HG02610 (cell line): Measurements from ENCODE around the gene SRPRA.
"Not testable (repeated sequence)": the region's sequence is repeated elsewhere in the genome, so short reads cannot be mapped to it uniquely, and the experiment has no call there.

Experiments used
- ATAC-seq: cut with Tn5 transposase; IDR thresholded peaks from one replicate; pipeline ENCODE4 v1.9.1; 2021; ENCODE audit warnings: mild to moderate bottlenecking, moderate library complexity; ENCODE audit not compliant: unreplicated experiment

Gene SRPRA

GRCh38 chr11:126288237-126288636, 19.5 kb upstream of the SRPRA start:
- ATAC-seq = no peak

- peak; percentile 47 for ATAC-seq
These were observed 16.1 kb upstream of the SRPRA start for GRCh38 chr11:126284829-126285228.

- ATAC-seq = peak; percentile 63
These were observed 14.3 kb upstream of the SRPRA start, which contains the start of gene TIRAP for GRCh38 chr11:126282736-126283591. TIRAP (plus strand) TSS chr11:126283093; CDS start chr11:126290895, 7,802 bp downstream.

GRCh38 chr11:126282361-126282735, 13.7 kb upstream of the SRPRA start:
- ATAC-seq = no peak

GRCh38 chr11:126281666-126282175, 13.0 kb upstream of the SRPRA start:
- ATAC-seq = no peak

- ATAC-seq = no peak
These were observed 12.6 kb upstream of the SRPRA start for GRCh38 chr11:126281245-126281644.

GRCh38 chr11:126280595-126280994, 11.9 kb upstream of the SRPRA start:
- ATAC-seq = no peak

- no peak for ATAC-seq
These were observed 10.5 kb upstream of the SRPRA start for GRCh38 chr11:126279191-126279590.

GRCh38 chr11:126277780-126278179, 9.1 kb upstream of the SRPRA start:
- no peak for ATAC-seq

GRCh38 chr11:126277322-126277721, 8.6 kb upstream of the SRPRA start:
- no peak for ATAC-seq

GRCh38 chr11:126268361-126268707, 361 bp downstream of the SRPRA start:
- no peak for ATAC-seq

GRCh38 chr11:126267650-126268049, 1.0 kb downstream of the SRPRA start:
- ATAC-seq = no peak

GRCh38 chr11:126265811-126266210, 2.9 kb downstream of the SRPRA start:
- ATAC-seq = no peak

- no peak for ATAC-seq
These were observed 5.2 kb downstream of the SRPRA start for GRCh38 chr11:126263489-126263888.

GRCh38 chr11:126262216-126262615, 6.5 kb downstream of the SRPRA start:
- no peak for ATAC-seq

- no peak for ATAC-seq
These were observed 10.9 kb downstream of the SRPRA start for GRCh38 chr11:126257764-126258163.

- no peak for ATAC-seq
These were observed 11.6 kb downstream of the SRPRA start for GRCh38 chr11:126257144-126257543.

GRCh38 chr11:126256216-126256615, 12.5 kb downstream of the SRPRA start:
- no peak for ATAC-seq

GRCh38 chr11:126255507-126255906, 13.2 kb downstream of the SRPRA start:
- ATAC-seq = not testable (repeated sequence)

GRCh38 chr11:126254819-126255218, 13.9 kb downstream of the SRPRA start:
- ATAC-seq = no peak

- ATAC-seq = no peak
These were observed 15.4 kb downstream of the SRPRA start for GRCh38 chr11:126253265-126253664.

GRCh38 chr11:126246636-126247035, 22.1 kb downstream of the SRPRA start:
- ATAC-seq = no peak

GRCh38 chr11:126233391-126233790, 35.3 kb downstream of the SRPRA start:
- no peak for ATAC-seq
